ENCODE measurements around the gene CLASP1. TPM values are rescaled to one million over a fixed set of nuclear protein-coding genes. Genes with fewer than 3 reads are reported as not detected.

The CLASP1 gene
- total RNA-seq, 4 donors from 2014 or later, result 14.1 to 110 (median 55.9) TPM

GRCh38 chr2:121608967-121609366, 40.3 kb downstream of the CLASP1 start:
- DNase-seq, result no peak
- Histone ChIP-seq H3K36me3 (no peaks in the 10 kb centered on the region), H3K4me3 (no peak overlapping the region), H3K27ac (no peak overlapping the region), H3K27me3 (no peaks in the 10 kb centered on the region), H3K9me3 (no peaks in the 10 kb centered on the region), H3K4me1 (no peaks in the 10 kb centered on the region)
- no peak for TF ChIP-seq POLR2A (IDR thresholded peaks at IDR 0.05)
- TF ChIP-seq, protein P1, sequence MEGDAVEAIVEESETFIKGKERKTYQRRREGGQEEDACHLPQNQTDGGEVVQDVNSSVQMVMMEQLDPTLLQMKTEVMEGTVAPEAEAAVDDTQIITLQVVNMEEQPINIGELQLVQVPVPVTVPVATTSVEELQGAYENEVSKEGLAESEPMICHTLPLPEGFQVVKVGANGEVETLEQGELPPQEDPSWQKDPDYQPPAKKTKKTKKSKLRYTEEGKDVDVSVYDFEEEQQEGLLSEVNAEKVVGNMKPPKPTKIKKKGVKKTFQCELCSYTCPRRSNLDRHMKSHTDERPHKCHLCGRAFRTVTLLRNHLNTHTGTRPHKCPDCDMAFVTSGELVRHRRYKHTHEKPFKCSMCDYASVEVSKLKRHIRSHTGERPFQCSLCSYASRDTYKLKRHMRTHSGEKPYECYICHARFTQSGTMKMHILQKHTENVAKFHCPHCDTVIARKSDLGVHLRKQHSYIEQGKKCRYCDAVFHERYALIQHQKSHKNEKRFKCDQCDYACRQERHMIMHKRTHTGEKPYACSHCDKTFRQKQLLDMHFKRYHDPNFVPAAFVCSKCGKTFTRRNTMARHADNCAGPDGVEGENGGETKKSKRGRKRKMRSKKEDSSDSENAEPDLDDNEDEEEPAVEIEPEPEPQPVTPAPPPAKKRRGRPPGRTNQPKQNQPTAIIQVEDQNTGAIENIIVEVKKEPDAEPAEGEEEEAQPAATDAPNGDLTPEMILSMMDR (IDR thresholded peaks at IDR 0.05), result no peak
- intact Hi-C loops (cut with DNase I; ENCODE audit: low total_unique reads), result no loop called here

GRCh38 chr2:121608367-121608766, 40.9 kb downstream of the CLASP1 start:
- no peak overlapping the region for H3K27ac ChIP-seq
- intact Hi-C loops (cut with DNase I; ENCODE audit: low total_unique reads), result no loop called here
- H3K4me1 ChIP-seq, result no peaks in the 10 kb centered on the region

GRCh38 chr2:121605820-121606733, 43.2 kb downstream of the CLASP1 start:
- Histone ChIP-seq H3K4me1 (no peaks in the 10 kb centered on the region), H3K27me3 (no peaks in the 10 kb centered on the region), H3K4me3 (no peak overlapping the region), H3K27ac (no peak overlapping the region), H3K36me3 (no peaks in the 10 kb centered on the region), H3K9me3 (no peaks in the 10 kb centered on the region)
- intact Hi-C loops (cut with DNase I; ENCODE audit: low total_unique reads), result no loop called here
- DNase-seq, result no peak
- no peak for TF ChIP-seq POLR2A (IDR thresholded peaks at IDR 0.05)
- TF ChIP-seq, protein P1 (IDR thresholded peaks at IDR 0.05), result no peak

More at GRCh38 chr2:121608367-121608766, 40.9 kb downstream of the CLASP1 start:
- Histone ChIP-seq H3K27me3 (no peaks in the 10 kb centered on the region), H3K4me3 (no peak overlapping the region), H3K36me3 (no peaks in the 10 kb centered on the region), H3K9me3 (no peaks in the 10 kb centered on the region)
- no peak for DNase-seq
- TF ChIP-seq POLR2A (IDR thresholded peaks at IDR 0.05), result no peak
- TF ChIP-seq, protein P1 (IDR thresholded peaks at IDR 0.05), result no peak

GRCh38 chr2:121603185-121603584, 46.1 kb downstream of the CLASP1 start:
- no peaks in the 10 kb centered on the region for H3K4me1 ChIP-seq
- no peak overlapping the region for H3K27ac ChIP-seq
- no peak for DNase-seq
- no peak for TF ChIP-seq POLR2A (IDR thresholded peaks at IDR 0.05)
- TF ChIP-seq, protein P1 (IDR thresholded peaks at IDR 0.05), result no peak
- intact Hi-C loops (cut with DNase I; ENCODE audit: low total_unique reads), result no loop called here
- H3K4me3 ChIP-seq, result no peak overlapping the region
- H3K9me3 ChIP-seq, result no peaks in the 10 kb centered on the region
- H3K27me3 ChIP-seq, result no peaks in the 10 kb centered on the region
- H3K36me3 ChIP-seq, result no peaks in the 10 kb centered on the region

GRCh38 chr2:121599963-121600651, 49.2 kb downstream of the CLASP1 start:
- H3K9me3 ChIP-seq, result no peaks in the 10 kb centered on the region
- H3K27ac ChIP-seq, result no peak overlapping the region
- H3K27me3 ChIP-seq, result no peaks in the 10 kb centered on the region
- no peak for TF ChIP-seq POLR2A (IDR thresholded peaks at IDR 0.05)
- TF ChIP-seq, protein P1 (IDR thresholded peaks at IDR 0.05), result no peak
- intact Hi-C loops (cut with DNase I; ENCODE audit: low total_unique reads), result no loop called here
- DNase-seq, result no peak
- H3K4me1 ChIP-seq, result peaks cover 0 to 12% of the 10 kb centered on the region in 2 donors
- no peak overlapping the region for H3K4me3 ChIP-seq
- H3K36me3 ChIP-seq, result no peaks in the 10 kb centered on the region
